ENCODE results near the gene TMEM150A. TPM values are rescaled to one million over a fixed set of nuclear protein-coding genes. Genes with fewer than 3 reads are reported as not detected.
"Not testable (repeated sequence)": the region's sequence is repeated elsewhere in the genome, so short reads cannot be mapped to it uniquely, and the experiment has no call there.

TMEM150A gene
- total RNA-seq, 2 donors from 2014 or later: 4.7 to 6.4 TPM

DNA sequence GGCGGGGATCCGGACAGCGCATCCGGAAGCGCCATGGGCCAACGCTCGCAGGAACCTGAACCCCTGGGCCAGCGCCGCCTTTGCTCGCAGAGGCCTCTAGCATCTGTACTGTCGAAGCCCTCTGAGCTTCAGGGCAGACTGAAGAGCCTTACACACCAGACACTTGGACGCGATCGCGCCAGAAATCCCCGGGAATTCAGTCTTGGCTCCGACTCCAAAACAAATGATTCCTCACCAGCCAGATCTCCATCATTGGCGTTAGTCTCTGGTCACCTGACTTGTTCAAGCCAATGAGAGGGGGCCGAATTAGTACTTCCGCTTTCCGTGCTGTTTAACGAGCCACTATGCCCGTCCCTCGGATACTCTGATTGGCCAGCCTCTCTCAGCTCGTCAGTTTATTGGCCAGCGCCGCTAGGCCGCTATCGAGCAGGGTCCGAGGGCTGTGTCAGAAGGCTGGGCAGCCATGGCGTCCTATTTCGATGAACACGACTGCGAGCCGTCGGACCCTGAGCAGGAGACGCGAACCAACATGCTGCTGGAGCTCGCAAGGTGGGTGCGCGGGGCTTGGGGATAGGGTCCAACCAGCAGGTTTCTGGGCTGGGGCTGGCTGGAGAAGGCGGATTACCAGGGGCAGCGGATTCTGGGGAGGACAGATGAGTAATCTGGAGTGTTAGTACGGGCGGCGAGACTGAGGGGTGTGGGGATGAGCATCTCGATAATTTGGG lies 7.0 kb downstream of the TMEM150A start, which contains the start of gene RNF181:
Gene RNF181 (plus strand): TSS at position 445 of the 725 bp plus-strand sequence. CDS start 19 bp downstream, at position 464.
- Mint-ChIP-seq H3K4me3 (peak within 1 kb of the TSS; percentile 99), H3K36me3 (no peaks in the 10 kb centered on the region), H3K9me3 (no peaks in the 10 kb centered on the region), H3K27ac (peak within 1 kb of the TSS; percentile 91 to 100), H3K4me1 (ENCODE audit: low read depth in 2 of 2) (peaks cover 26 to 31% of the 10 kb centered on the region in 2 donors), H3K27me3 (no peaks in the 10 kb centered on the region)
- ATAC-seq (peak; percentile 99 to 100), DNase-seq (ENCODE audit: low spot score) (peak; percentile 95)

GRCh38 chr2:85594715-85595300 lies 7.7 kb downstream of the TMEM150A start:
- Mint-ChIP-seq H3K27me3 (no peaks in the 10 kb centered on the region), H3K36me3 (no peaks in the 10 kb centered on the region), H3K9me3 (no peaks in the 10 kb centered on the region), H3K27ac (peak overlapping the region; percentile 91 to 100), H3K4me3 (peak overlapping the region; percentile 99), H3K4me1 (ENCODE audit: low read depth in 2 of 2) (peaks cover 32 to 34% of the 10 kb centered on the region in 2 donors)
- ATAC-seq (no peak), DNase-seq (ENCODE audit: low spot score) (no peak)

GRCh38 chr2:85593023-85593422 lies 9.5 kb downstream of the TMEM150A start:
- Mint-ChIP-seq H3K4me1 (ENCODE audit: low read depth in 2 of 2) (peaks cover 41 to 42% of the 10 kb centered on the region in 2 donors), H3K4me3 (peak overlapping the region; percentile 36), H3K9me3 (no peaks in the 10 kb centered on the region), H3K36me3 (no peaks in the 10 kb centered on the region), H3K27me3 (no peaks in the 10 kb centered on the region), H3K27ac (peak overlapping the region; percentile 39 to 100)
- ATAC-seq (no peak), DNase-seq (ENCODE audit: low spot score) (peak; percentile 32)

- H3K9me3 Mint-ChIP-seq; H3K4me3 Mint-ChIP-seq; H3K27ac Mint-ChIP-seq; H3K27me3 Mint-ChIP-seq; ATAC-seq; H3K36me3 Mint-ChIP-seq; DNase-seq (ENCODE audit: low spot score): not testable (repeated sequence)
- H3K4me1 Mint-ChIP-seq (ENCODE audit: low read depth in 2 of 2): peaks cover 47 to 49% of the 10 kb centered on the region in 2 donors
These were observed 10.2 kb downstream of the TMEM150A start for GRCh38 chr2:85592299-85592698.

DNA sequence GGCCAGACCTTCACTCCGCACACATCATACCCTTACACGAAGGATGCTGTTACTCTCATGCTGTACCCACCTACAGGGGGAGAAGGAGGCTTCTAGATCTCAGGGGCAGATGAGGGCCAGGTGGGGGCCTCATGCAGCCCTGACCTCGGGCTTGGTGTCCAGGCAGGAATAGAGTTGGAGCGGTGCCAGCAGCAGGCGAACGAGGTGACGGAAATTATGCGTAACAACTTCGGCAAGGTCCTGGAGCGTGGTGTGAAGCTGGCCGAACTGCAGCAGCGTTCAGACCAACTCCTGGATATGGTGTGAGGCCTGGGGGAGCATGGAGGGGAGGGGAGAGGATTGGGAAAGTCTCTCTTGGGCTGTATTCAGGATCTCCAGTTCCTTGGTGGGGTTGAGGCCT lies 10.9 kb downstream of the TMEM150A start:
- no peaks in the 10 kb centered on the region for H3K9me3 Mint-ChIP-seq
- no peaks in the 10 kb centered on the region for H3K36me3 Mint-ChIP-seq
- H3K27ac Mint-ChIP-seq: no peak overlapping the region
- DNase-seq (ENCODE audit: low spot score): no peak
- H3K4me1 Mint-ChIP-seq (ENCODE audit: low read depth in 2 of 2): peaks cover 42 to 44% of the 10 kb centered on the region in 2 donors
- H3K27me3 Mint-ChIP-seq: no peaks in the 10 kb centered on the region
- H3K4me3 Mint-ChIP-seq: no peak overlapping the region
- ATAC-seq: no peak

DNA sequence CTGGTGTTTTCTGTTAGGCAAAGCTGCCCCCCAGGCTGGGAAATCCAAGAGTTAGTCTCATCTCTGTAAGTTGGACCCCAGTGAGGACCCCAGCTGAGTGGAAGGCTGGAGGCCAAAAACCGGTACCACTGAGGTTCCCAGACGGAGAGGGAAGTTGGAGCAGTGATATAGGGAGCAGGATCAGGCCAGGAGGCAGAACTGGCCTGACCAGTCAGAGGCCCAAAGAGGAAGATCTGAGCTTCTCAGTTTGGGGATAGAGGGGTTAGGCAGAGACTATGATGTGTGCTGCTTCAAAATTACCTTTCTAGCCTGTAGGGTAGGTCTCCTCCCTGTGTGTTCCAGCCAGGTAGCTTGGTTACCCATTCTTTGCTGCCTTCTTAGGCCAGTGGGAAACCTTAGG lies 11.5 kb downstream of the TMEM150A start:
- no peak overlapping the region for H3K27ac Mint-ChIP-seq
- H3K36me3 Mint-ChIP-seq: no peaks in the 10 kb centered on the region
- H3K4me1 Mint-ChIP-seq (ENCODE audit: low read depth in 2 of 2): peaks cover 39 to 40% of the 10 kb centered on the region in 2 donors
- no peak for DNase-seq (ENCODE audit: low spot score)
- no peak for ATAC-seq
- H3K27me3 Mint-ChIP-seq: no peaks in the 10 kb centered on the region
- H3K9me3 Mint-ChIP-seq: no peaks in the 10 kb centered on the region
- no peak overlapping the region for H3K4me3 Mint-ChIP-seq

DNA sequence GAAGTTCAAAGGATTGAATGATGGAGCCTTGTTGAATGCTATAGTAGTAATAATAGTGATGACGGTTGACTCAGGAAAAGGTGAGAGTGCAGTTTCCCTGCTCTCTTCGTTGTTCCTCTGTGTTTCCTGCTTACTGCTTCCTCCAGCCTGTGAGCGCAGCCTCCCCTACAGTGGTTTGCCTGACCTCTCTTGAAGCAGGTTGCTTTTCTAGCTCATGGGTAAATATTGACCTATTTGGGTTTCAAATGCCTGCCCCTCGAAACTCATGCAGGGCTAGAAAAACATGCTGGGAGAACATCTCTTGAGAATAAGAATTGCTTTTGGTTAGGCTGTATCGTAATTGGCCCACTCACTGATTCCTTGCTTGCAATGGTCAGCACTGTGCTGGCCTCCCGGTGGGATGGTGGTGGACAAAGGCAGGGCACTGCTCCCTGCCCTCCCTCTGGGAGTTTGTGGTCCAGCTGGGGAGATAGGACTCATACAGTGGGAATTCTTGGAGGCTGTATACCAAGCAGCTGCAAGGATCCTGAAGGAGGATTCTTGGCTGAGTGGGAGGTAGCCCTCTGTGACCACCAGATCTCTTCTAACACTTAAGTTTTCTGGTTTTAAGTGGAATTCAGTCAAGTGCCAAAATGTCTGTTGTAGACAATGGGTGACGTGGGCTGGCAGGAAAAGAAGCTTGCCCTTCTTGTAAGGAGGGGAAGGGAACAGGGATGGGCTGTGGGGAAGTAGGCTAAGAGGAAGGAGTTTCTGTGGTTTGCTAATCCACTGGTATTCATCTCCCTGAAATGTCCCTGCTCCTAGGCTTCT lies 12.3 kb downstream of the TMEM150A start:
- ATAC-seq (no peak), DNase-seq (ENCODE audit: low spot score) (peak; percentile 38)
- H3K27me3 Mint-ChIP-seq: no peaks in the 10 kb centered on the region
- no peaks in the 10 kb centered on the region for H3K9me3 Mint-ChIP-seq
- peaks cover 40 to 42% of the 10 kb centered on the region in 2 donors for H3K4me1 Mint-ChIP-seq (ENCODE audit: low read depth in 2 of 2)
- no peaks in the 10 kb centered on the region for H3K36me3 Mint-ChIP-seq
- H3K27ac Mint-ChIP-seq: peak overlapping the region in 1 of 2 donors; percentile 42
- H3K4me3 Mint-ChIP-seq: no peak overlapping the region

GRCh38 chr2:85589181-85589580 lies 13.3 kb downstream of the TMEM150A start:
- DNase-seq (ENCODE audit: low spot score): no peak
- Mint-ChIP-seq H3K9me3 (no peaks in the 10 kb centered on the region), H3K4me3 (no peak overlapping the region), H3K27ac (peak overlapping the region; percentile 46 to 64), H3K4me1 (ENCODE audit: low read depth in 2 of 2) (peaks cover 39 to 40% of the 10 kb centered on the region in 2 donors), H3K36me3 (no peaks in the 10 kb centered on the region), H3K27me3 (no peaks in the 10 kb centered on the region)
- ATAC-seq: no peak

DNA sequence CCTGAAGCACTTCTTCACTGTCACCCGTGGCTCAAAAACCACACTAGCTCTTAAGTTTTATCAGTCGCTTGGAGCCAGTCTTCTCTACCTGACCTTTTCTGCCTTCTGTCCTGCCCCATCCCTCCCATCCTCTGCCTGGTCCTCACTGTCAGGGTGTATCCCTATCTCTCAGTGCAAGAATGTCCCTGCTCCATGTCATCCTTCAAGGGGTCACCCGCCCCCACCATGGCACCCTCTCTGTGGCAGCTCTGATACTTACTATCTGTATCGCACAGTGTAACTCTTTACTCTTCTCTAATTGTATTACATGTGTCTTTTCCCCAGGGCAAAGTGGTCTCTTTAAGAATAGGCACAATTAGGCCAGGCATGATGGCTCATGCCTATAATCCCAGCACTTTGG lies 13.9 kb downstream of the TMEM150A start:
- H3K27ac Mint-ChIP-seq: peak overlapping the region; percentile 46 to 64
- H3K27me3 Mint-ChIP-seq: no peaks in the 10 kb centered on the region
- ATAC-seq (no peak), DNase-seq (ENCODE audit: low spot score) (no peak)
- H3K4me3 Mint-ChIP-seq: no peak overlapping the region
- no peaks in the 10 kb centered on the region for H3K36me3 Mint-ChIP-seq
- peaks cover 40 to 42% of the 10 kb centered on the region in 2 donors for H3K4me1 Mint-ChIP-seq (ENCODE audit: low read depth in 2 of 2)
- H3K9me3 Mint-ChIP-seq: no peaks in the 10 kb centered on the region

DNA sequence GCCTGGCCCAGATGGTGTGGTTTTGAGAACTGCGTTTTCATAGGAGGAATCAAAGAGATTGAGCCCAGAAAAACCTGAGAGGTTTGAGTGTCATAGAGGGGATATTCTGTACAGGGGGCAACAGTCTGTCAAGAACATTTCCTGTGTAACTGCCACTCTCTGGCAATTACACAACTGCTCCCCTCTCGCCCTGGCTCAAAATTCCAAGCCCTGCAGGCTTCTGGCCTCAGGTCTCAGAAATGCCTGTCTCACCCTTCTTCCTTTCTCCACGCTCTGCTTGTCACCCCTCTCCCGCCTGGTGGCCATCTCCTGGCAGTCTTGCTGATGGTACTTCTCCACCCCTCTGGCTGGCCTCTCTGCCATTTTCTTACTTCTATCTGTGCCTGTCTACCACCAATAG lies 14.3 kb downstream of the TMEM150A start:
- H3K4me3 Mint-ChIP-seq: no peak overlapping the region
- no peaks in the 10 kb centered on the region for H3K9me3 Mint-ChIP-seq
- ATAC-seq: no peak
- no peaks in the 10 kb centered on the region for H3K36me3 Mint-ChIP-seq
- H3K4me1 Mint-ChIP-seq (ENCODE audit: low read depth in 2 of 2): peaks cover 44 to 46% of the 10 kb centered on the region in 2 donors
- H3K27ac Mint-ChIP-seq: peak overlapping the region; percentile 46 to 64
- H3K27me3 Mint-ChIP-seq: no peaks in the 10 kb centered on the region
- no peak for DNase-seq (ENCODE audit: low spot score)

DNA sequence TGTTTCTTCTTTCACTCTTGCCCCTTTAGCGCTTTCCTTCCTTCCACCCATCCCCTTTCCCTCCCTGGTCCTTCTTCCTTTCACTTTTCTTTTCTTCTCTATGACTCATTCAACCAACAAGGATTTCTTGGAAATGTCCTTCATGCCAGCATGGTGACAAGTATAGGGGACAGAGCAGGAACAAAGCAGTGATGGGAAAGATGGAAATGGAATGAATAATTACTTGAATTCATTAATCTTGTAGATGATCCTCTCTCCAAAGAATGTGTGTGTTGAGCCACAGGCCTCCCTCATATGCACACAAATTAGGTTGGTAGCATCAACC lies 16.8 kb downstream of the TMEM150A start:
- DNase-seq (ENCODE audit: low spot score) (no peak), ATAC-seq (no peak)
- no peaks in the 10 kb centered on the region for H3K27me3 Mint-ChIP-seq
- no peaks in the 10 kb centered on the region for H3K9me3 Mint-ChIP-seq
- peaks cover 13% of the 10 kb centered on the region for H3K36me3 Mint-ChIP-seq
- H3K4me1 Mint-ChIP-seq (ENCODE audit: low read depth in 2 of 2): peaks cover 51 to 57% of the 10 kb centered on the region in 2 donors
- peak overlapping the region; percentile 76 to 95 for H3K27ac Mint-ChIP-seq
- H3K4me3 Mint-ChIP-seq: peak overlapping the region; percentile 78

DNA sequence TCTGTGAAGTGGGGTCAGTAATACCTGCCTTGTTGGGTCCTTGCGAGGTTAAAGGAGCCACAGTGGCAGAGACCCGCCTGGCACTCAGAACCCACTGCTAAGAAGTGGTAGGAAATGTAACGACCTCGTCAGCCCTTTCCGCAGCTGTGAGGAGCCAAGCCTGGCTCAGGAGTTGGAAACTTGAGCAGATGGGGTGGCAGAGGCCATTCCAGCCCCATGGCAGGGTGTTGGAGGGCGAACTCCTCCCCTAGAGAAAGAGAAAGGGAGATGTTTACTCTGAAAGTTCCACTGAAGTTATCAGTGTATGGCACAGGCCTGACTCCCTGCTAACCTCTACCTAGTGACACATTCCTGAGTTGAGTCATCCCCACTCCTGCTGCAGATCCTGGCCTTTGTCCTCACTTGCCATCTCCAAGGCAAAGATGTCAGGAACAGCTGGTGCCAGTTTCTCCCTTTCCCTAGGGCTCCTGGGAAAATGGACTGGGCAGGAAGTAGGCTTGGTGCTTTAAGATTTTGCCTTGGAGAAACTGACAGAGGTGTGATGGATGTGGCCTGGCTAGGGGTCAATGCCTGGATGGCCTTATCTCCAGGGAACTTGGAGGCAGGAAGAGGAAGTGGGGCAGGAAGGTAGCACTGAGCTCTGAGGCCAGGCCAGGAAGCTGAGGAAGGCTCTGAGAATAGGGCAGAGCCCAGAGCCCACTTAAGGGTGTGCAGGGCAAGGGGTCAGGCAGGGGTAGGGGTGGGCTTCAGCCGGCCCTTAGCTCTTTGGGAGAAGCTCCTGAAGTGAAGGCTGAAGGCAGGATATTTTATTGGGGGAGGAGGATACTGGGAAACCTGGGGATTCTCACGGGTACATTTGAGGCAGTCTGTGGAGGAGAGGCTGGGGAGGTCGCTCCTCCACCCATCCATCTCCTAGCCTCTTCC lies 17.4 kb downstream of the TMEM150A start:
- Mint-ChIP-seq H3K4me1 (ENCODE audit: low read depth in 2 of 2) (peaks cover 48 to 55% of the 10 kb centered on the region in 2 donors), H3K36me3 (peaks cover 13% of the 10 kb centered on the region), H3K27ac (peak overlapping the region; percentile 76 to 95), H3K27me3 (no peaks in the 10 kb centered on the region), H3K4me3 (peak overlapping the region; percentile 78), H3K9me3 (no peaks in the 10 kb centered on the region)
- peak; percentile 11 to 52 for ATAC-seq
- DNase-seq (ENCODE audit: low spot score): no peak

DNA sequence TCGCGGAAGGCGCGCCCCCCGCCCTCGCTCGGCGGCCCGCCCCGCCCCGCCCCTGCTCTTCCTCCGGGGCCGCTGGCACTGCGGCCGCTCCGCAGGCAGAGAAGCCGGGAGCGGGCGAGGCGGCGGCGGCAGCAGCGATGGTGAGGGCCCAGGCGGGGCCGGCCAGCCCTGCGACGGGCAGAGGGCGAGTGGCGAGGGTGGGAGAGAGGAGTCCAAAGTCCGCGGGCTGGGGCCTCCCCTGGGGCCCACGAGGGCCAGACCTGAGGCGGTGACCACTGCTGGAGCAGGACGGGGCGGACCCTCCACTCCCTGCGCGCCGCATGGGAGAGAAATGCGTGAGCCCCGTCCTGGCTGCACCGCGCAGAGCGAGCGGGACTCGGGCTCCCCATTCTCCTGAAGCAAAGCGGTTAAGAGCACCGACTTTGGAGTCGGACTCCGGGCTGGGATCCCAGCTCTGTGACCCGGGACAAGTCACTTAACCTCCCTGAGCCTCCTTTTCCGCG lies 18.1 kb downstream of the TMEM150A start, which contains the start of gene VAMP5:
Gene VAMP5 (plus strand): TSS at position 78 of the 503 bp plus-strand sequence. CDS start 60 bp downstream, at position 138.
- Mint-ChIP-seq H3K36me3 (peaks cover 13% of the 10 kb centered on the region), H3K27ac (peak within 1 kb of the TSS; percentile 84 to 95), H3K9me3 (no peaks in the 10 kb centered on the region), H3K27me3 (no peaks in the 10 kb centered on the region), H3K4me1 (ENCODE audit: low read depth in 2 of 2) (peaks cover 50 to 57% of the 10 kb centered on the region in 2 donors), H3K4me3 (peak within 1 kb of the TSS; percentile 90)
- no peak for DNase-seq (ENCODE audit: low spot score)
- peak; percentile 74 to 86 for ATAC-seq
